BLaER1 treated with 17β-estradiol and CSF1 and Interleukin-3, amounts not matched to agents 10 nM and 100 nM (cell line): ENCODE results near the gene NGEF.

ENCODE experiments used
- H3K27ac ChIP-seq, 11 experiments: shearing (Covaris generic); formaldehyde crosslinking; 2 replicates each; pipeline ENCODE4 v1.8.1; 2022
- H3K27me3 ChIP-seq, 11 experiments: shearing (Covaris generic); formaldehyde crosslinking; 2 replicates each; pipeline ENCODE4 v1.8.1; 2022
- H3K36me3 ChIP-seq, 11 experiments: shearing (Covaris generic); formaldehyde crosslinking; 2 replicates each; pipeline ENCODE4 v1.8.1; 2022
- H3K4me1 ChIP-seq, 10 experiments: shearing (Covaris generic); formaldehyde crosslinking; 2 replicates each; pipeline ENCODE4 v1.8.1; 2022
- H3K4me2 ChIP-seq, 11 experiments: shearing (Covaris generic); formaldehyde crosslinking; 2 replicates each; pipeline ENCODE4 v1.8.1; 2022
- H3K4me3 ChIP-seq, 10 experiments: shearing (Covaris generic); formaldehyde crosslinking; 2 replicates each; pipeline ENCODE4 v1.8.1; 2022
- H3K9ac ChIP-seq, 11 experiments: shearing (Covaris generic); formaldehyde crosslinking; 2 replicates each; pipeline ENCODE4 v1.8.1; 2022
- H3K9me3 ChIP-seq, 11 experiments: shearing (Covaris generic); formaldehyde crosslinking; replicated peaks in 1 of 11; 2 replicates each; pipeline ENCODE4 v1.8.1; 2022
- H4K20me1 ChIP-seq, 11 experiments: shearing (Covaris generic); formaldehyde crosslinking; 2 replicates each; pipeline ENCODE4 v1.8.1; 2022
- Cebpa-rat ChIP-seq, 11 experiments: shearing (Covaris generic); IDR thresholded peaks; 2 replicates each; pipeline ENCODE4 v1.8.1; 2022

The NGEF gene

GRCh38 chr2:233048569-233049193 lies 35.6 kb upstream of the NGEF start:
- Histone ChIP-seq H3K4me3 (no peak overlapping the region), H3K9me3 (no peaks in the 10 kb centered on the region), H3K4me1 (peaks cover 0 to 7% (median 0%) of the 10 kb centered on the region in 10 experiments; a peak in 4 of 20 replicates), H3K27ac (no peak overlapping the region), H3K36me3 (no peaks in the 10 kb centered on the region), H3K4me2 (no peak overlapping the region), H4K20me1 (no peaks in the 10 kb centered on the region), H3K27me3 (no peaks in the 10 kb centered on the region), H3K9ac (no peak overlapping the region)
- TF ChIP-seq Cebpa-rat (IDR thresholded peaks at IDR 0.05), result no peak

- H3K4me3 ChIP-seq, result no peak overlapping the region
- H3K4me1 ChIP-seq, result peaks cover 0 to 7% (median 0%) of the 10 kb centered on the region in 10 experiments; a peak in 4 of 20 replicates
- H3K9ac ChIP-seq, result no peak overlapping the region
- H3K27me3 ChIP-seq, result no peaks in the 10 kb centered on the region
- TF ChIP-seq Cebpa-rat (IDR thresholded peaks at IDR 0.05), result no peak
- no peaks in the 10 kb centered on the region for H4K20me1 ChIP-seq
- no peak overlapping the region for H3K27ac ChIP-seq
- H3K9me3 ChIP-seq, result no peaks in the 10 kb centered on the region
- peak overlapping the region in 3 of 11 experiments; percentile 2 to 26 (median 16); a peak in 4 of 22 replicates for H3K4me2 ChIP-seq
- H3K36me3 ChIP-seq, result no peaks in the 10 kb centered on the region
Observed at GRCh38 chr2:233047667-233048066, 34.6 kb upstream of the NGEF start.

GRCh38 chr2:233047206-233047605 lies 34.1 kb upstream of the NGEF start:
- H3K36me3 ChIP-seq, result no peaks in the 10 kb centered on the region
- no peaks in the 10 kb centered on the region for H4K20me1 ChIP-seq
- H3K9ac ChIP-seq, result no peak overlapping the region
- H3K4me3 ChIP-seq, result no peak overlapping the region
- no peak overlapping the region for H3K27ac ChIP-seq
- no peak overlapping the region for H3K4me2 ChIP-seq
- H3K4me1 ChIP-seq, result peaks cover 0 to 10% (median under 1%) of the 10 kb centered on the region in 10 experiments; a peak in 8 of 20 replicates
- no peaks in the 10 kb centered on the region for H3K9me3 ChIP-seq
- TF ChIP-seq Cebpa-rat (IDR thresholded peaks at IDR 0.05), result no peak
- H3K27me3 ChIP-seq, result no peaks in the 10 kb centered on the region

DNA sequence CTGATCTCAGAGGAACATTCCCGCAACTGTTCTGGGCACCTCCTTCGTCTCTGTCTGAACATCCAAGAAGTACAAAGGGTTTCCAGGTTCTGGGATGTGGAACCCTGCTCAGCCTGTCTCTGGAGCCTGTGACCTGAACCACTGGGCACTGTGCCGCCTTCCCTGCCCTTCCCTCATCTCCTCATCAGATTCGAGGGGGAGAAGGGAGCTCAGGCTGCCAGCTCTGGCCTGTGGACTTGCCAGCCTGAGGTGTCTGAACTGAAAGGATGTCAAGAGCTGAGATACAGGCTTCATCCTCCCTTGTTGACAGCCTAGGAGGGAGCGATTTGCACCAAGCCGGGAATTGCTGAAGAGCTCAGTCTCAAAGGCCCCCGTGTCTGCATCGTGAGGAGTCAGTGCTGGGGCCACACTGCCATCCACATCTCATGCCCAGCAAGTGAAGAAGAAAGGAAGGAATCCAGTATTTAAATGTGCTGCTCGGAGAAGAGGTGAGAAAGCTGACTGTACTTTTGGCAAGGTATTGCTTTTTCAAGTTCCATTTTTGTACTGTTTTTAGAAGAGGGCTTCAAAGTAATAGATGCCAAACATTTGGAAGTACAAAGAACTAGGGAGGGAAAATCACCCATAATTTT lies 32.0 kb upstream of the NGEF start:
- no peak overlapping the region for H3K4me2 ChIP-seq
- H3K4me3 ChIP-seq, result no peak overlapping the region
- TF ChIP-seq Cebpa-rat (IDR thresholded peaks at IDR 0.05), result no peak
- no peak overlapping the region for H3K9ac ChIP-seq
- no peak overlapping the region for H3K27ac ChIP-seq
- H3K36me3 ChIP-seq, result no peaks in the 10 kb centered on the region
- H3K4me1 ChIP-seq, result peaks cover 0 to 17% (median 6%) of the 10 kb centered on the region in 10 experiments; a peak in 11 of 20 replicates
- H4K20me1 ChIP-seq, result no peaks in the 10 kb centered on the region
- H3K27me3 ChIP-seq, result no peaks in the 10 kb centered on the region
- no peaks in the 10 kb centered on the region for H3K9me3 ChIP-seq

DNA sequence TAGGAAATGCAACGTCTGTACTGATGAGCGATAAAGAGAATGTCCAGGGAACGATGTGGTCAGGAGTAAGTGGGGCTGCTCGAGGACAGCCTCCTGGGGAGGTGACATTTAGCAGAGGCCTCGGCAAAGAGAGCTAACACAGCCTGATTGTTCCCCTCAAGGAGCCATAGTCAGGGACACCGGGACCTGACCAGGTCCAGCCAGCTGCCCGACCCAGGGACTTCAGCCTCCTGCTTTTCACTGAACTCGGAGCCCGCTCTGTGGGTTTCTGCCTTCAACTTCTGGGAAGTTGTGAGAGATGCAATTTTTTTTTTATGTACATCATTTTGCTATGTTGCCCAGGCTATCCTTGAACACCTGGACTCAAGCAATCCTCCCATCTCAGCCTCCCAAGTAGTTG lies 29.5 kb upstream of the NGEF start:
- TF ChIP-seq Cebpa-rat (IDR thresholded peaks at IDR 0.05), result no peak
- Histone ChIP-seq H3K4me1 (peaks cover 0 to 11% (median 6%) of the 10 kb centered on the region in 10 experiments; a peak in 11 of 20 replicates), H3K27me3 (no peaks in the 10 kb centered on the region), H3K9ac (no peak overlapping the region), H3K27ac (no peak overlapping the region), H3K4me3 (no peak overlapping the region), H3K9me3 (no peaks in the 10 kb centered on the region), H4K20me1 (no peaks in the 10 kb centered on the region), H3K36me3 (no peaks in the 10 kb centered on the region), H3K4me2 (peak overlapping the region in 3 of 11 experiments; percentile 14 to 62 (median 33); a peak in 3 of 22 replicates)

- Histone ChIP-seq H3K9ac (no peak overlapping the region), H3K36me3 (no peaks in the 10 kb centered on the region), H3K27ac (no peak overlapping the region), H3K4me3 (no peak overlapping the region), H3K4me1 (peaks cover 0 to 11% (median 6%) of the 10 kb centered on the region in 10 experiments; a peak in 11 of 20 replicates), H3K9me3 (no peaks in the 10 kb centered on the region), H4K20me1 (no peaks in the 10 kb centered on the region), H3K27me3 (no peaks in the 10 kb centered on the region), H3K4me2 (peak overlapping the region in 10 of 11 experiments; percentile 5 to 62 (median 34); a peak in 14 of 22 replicates)
- no peak for TF ChIP-seq Cebpa-rat (IDR thresholded peaks at IDR 0.05)
Observed at GRCh38 chr2:233041722-233042323, 28.8 kb upstream of the NGEF start.

GRCh38 chr2:233040571-233040970 lies 27.5 kb upstream of the NGEF start:
- H3K4me1 ChIP-seq, result peaks cover 0 to 11% (median 6%) of the 10 kb centered on the region in 10 experiments; a peak in 11 of 20 replicates
- no peak for TF ChIP-seq Cebpa-rat (IDR thresholded peaks at IDR 0.05)
- H3K4me3 ChIP-seq, result no peak overlapping the region
- no peaks in the 10 kb centered on the region for H3K27me3 ChIP-seq
- peaks cover 0 to 5% (median 0%) of the 10 kb centered on the region in 11 experiments; a peak in 4 of 22 replicates for H3K9me3 ChIP-seq
- no peak overlapping the region for H3K27ac ChIP-seq
- H3K4me2 ChIP-seq, result no peak overlapping the region
- H3K9ac ChIP-seq, result no peak overlapping the region
- no peaks in the 10 kb centered on the region for H3K36me3 ChIP-seq
- H4K20me1 ChIP-seq, result no peaks in the 10 kb centered on the region

- no peak for TF ChIP-seq Cebpa-rat (IDR thresholded peaks at IDR 0.05)
- H3K27ac ChIP-seq, result no peak overlapping the region
- H3K4me3 ChIP-seq, result no peak overlapping the region
- no peak overlapping the region for H3K9ac ChIP-seq
- peaks cover 0 to 11% (median 6%) of the 10 kb centered on the region in 10 experiments; a peak in 11 of 20 replicates for H3K4me1 ChIP-seq
- H4K20me1 ChIP-seq, result no peaks in the 10 kb centered on the region
- no peaks in the 10 kb centered on the region for H3K36me3 ChIP-seq
- H3K9me3 ChIP-seq, result peaks cover 0 to 7% (median 0%) of the 10 kb centered on the region in 11 experiments; a peak in 4 of 22 replicates
- H3K27me3 ChIP-seq, result no peaks in the 10 kb centered on the region
- no peak overlapping the region for H3K4me2 ChIP-seq
Observed at GRCh38 chr2:233039846-233040530, 26.9 kb upstream of the NGEF start.
